HT-29 (cell line): Measurements from ENCODE around the gene PHF1. TPM values are rescaled to one million over a fixed set of nuclear protein-coding genes. Genes with fewer than 3 reads are reported as not detected.

Experiments used
- DNase-seq: peaks from one replicate; pipeline ENCODE4 v3.0.0-alpha.2; 2015; ENCODE audit warnings: low spot score
- small RNA-seq: library from RNA; depleted of rRNA; stranded (forward); fragments of <200 nt; gene quantifications from one replicate; pipeline ENCODE3, GENCODE V24; 2014
- total RNA-seq: library from RNA; depleted of rRNA; stranded (reverse); fragments of >200 nt; shearing (Covaris generic); gene quantifications from 2 replicates; pipeline ENCODE4 v1.2.3, GENCODE V29; 2014; rRNA removed

The PHF1 gene
- total RNA-seq, 1 experiment from 2014 or later = 35.5 TPM

- DNase-seq = peak; percentile 13
Measured at GRCh38 chr6:33453393-33454008, 42.7 kb downstream of the PHF1 start.

- DNase-seq = peak; percentile 97
Measured at GRCh38 chr6:33454009-33454946, 43.5 kb downstream of the PHF1 start, which contains the start of gene ZBTB9. Gene ZBTB9 (plus strand): TSS chr6:33454576. CDS start chr6:33455101, 525 bp downstream.

GRCh38 chr6:33455051-33455450 is 44.2 kb downstream of the PHF1 start:
- no peak for DNase-seq

- no peak for DNase-seq
Measured at GRCh38 chr6:33456156-33456555, 45.3 kb downstream of the PHF1 start.

- no peak for DNase-seq
Measured at GRCh38 chr6:33458676-33459075, 47.9 kb downstream of the PHF1 start.

GRCh38 chr6:33459226-33459625 is 48.4 kb downstream of the PHF1 start:
- no peak for DNase-seq

Small RNA genes lying within 50 kb of the gene (small RNA-seq; reads per million reads assigned to genes)
- gene RPL35AP4 (not detected), gene ZBTB9 (not detected)

Other genes starting within 250 kb of the PHF1 start
- gene COL11A2, start 218.5 kb upstream of the PHF1 start, total RNA-seq = 0.31 and 0.47 TPM in 2 replicates
- 28.1 and 32.9 TPM in 2 replicates for gene RXRB, start 210.3 kb upstream of the PHF1 start, total RNA-seq
- 131 and 147 TPM in 2 replicates for gene SLC39A7, start 210.1 kb upstream of the PHF1 start, total RNA-seq
- 28.0 and 35.8 TPM in 2 replicates for gene HSD17B8, start 206.4 kb upstream of the PHF1 start, total RNA-seq
- gene RING1, start 202.5 kb upstream of the PHF1 start, total RNA-seq = 36.1 and 37.2 TPM in 2 replicates
- gene VPS52, start 139.1 kb upstream of the PHF1 start, total RNA-seq = 39.4 and 48.5 TPM in 2 replicates
- 3,486 and 3,632 TPM in 2 replicates for gene RPS18, start 138.9 kb upstream of the PHF1 start, total RNA-seq
- gene B3GALT4, start 133.9 kb upstream of the PHF1 start, total RNA-seq = 10.6 and 14.1 TPM in 2 replicates
- gene WDR46, start 121.8 kb upstream of the PHF1 start, total RNA-seq = 79.0 and 92.2 TPM in 2 replicates
- gene PFDN6, start 121.4 kb upstream of the PHF1 start, total RNA-seq = 86.8 and 90.7 TPM in 2 replicates
- 38.2 and 42.6 TPM in 2 replicates for gene RGL2, start 112.1 kb upstream of the PHF1 start, total RNA-seq
- 163 and 194 TPM in 2 replicates for gene TAPBP, start 96.9 kb upstream of the PHF1 start, total RNA-seq
- 22.8 and 25.3 TPM in 2 replicates for gene ZBTB22, start 93.3 kb upstream of the PHF1 start, total RNA-seq
- gene DAXX, start 88.1 kb upstream of the PHF1 start, total RNA-seq = 45.8 and 83.5 TPM in 2 replicates
- 64.8 and 67.5 TPM in 2 replicates for gene KIFC1, start 19.2 kb upstream of the PHF1 start, total RNA-seq
- gene CUTA, start 7.1 kb downstream of the PHF1 start, total RNA-seq = 300 and 321 TPM in 2 replicates
- 3.3 and 5.2 TPM in 2 replicates for gene SYNGAP1, start 9.1 kb downstream of the PHF1 start, total RNA-seq
- 4.7 and 11.2 TPM in 2 replicates for gene ZBTB9, start 43.6 kb downstream of the PHF1 start, total RNA-seq
- gene BAK1, start 169.3 kb downstream of the PHF1 start, total RNA-seq = 19.7 and 27.8 TPM in 2 replicates
- gene ITPR3, start 210.3 kb downstream of the PHF1 start, total RNA-seq = 92.2 and 110 TPM in 2 replicates